Breast epithelium (tissue), 3 donors: ENCODE data around the gene PAPSS2.

Experiments
- POLR2AphosphoS5 ChIP-seq, 3 donors: sonication (generic); formaldehyde crosslinking; IDR thresholded peaks; one replicate each; pipeline ENCODE4 v1.6.1; 2017; ENCODE audit warnings: antibody characterized with exemption in 3 of 3
- TF ChIP-seq, protein P1 (sequence below), 3 donors: fragments of 450-650 bp; IDR thresholded peaks; one replicate each; pipeline ENCODE4 v1.5.1; 2016 to 2017; ENCODE audit warnings: antibody characterized with exemption in 3 of 3, mild to moderate bottlenecking in 3 of 3, moderate library complexity in 3 of 3

DNA sequence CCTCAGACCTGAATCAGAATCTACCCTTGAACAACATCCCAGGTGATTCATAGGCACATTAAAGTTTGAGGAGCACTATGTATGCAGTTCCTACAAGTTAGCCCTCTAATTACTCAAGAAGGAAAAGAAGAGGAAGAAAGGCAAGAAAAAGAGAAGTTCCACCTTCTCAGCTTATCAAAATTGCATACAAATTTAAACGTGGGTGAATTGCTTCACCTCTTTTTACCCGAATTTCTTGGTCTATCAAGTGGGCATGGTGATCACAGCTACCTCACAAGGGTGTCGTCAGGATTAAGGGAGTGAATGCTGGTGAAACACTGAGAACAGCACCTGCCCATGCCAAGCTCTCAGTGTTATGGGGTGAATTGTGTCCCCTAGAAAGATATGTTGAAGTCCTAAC lies 43.8 kb upstream of the PAPSS2 start:
- no peak for TF ChIP-seq POLR2AphosphoS5 (IDR thresholded peaks at IDR 0.05)
- TF ChIP-seq, protein P1, sequence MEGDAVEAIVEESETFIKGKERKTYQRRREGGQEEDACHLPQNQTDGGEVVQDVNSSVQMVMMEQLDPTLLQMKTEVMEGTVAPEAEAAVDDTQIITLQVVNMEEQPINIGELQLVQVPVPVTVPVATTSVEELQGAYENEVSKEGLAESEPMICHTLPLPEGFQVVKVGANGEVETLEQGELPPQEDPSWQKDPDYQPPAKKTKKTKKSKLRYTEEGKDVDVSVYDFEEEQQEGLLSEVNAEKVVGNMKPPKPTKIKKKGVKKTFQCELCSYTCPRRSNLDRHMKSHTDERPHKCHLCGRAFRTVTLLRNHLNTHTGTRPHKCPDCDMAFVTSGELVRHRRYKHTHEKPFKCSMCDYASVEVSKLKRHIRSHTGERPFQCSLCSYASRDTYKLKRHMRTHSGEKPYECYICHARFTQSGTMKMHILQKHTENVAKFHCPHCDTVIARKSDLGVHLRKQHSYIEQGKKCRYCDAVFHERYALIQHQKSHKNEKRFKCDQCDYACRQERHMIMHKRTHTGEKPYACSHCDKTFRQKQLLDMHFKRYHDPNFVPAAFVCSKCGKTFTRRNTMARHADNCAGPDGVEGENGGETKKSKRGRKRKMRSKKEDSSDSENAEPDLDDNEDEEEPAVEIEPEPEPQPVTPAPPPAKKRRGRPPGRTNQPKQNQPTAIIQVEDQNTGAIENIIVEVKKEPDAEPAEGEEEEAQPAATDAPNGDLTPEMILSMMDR (IDR thresholded peaks at IDR 0.05), result no peak
